Breast epithelium (tissue), 4 donors: ENCODE results near the gene LRIT3. TPM values are rescaled to one million over a fixed set of nuclear protein-coding genes. Genes with fewer than 3 reads are reported as not detected.
A peak's percentile ranks its signal among the peaks of the same experiment; 100 is the strongest.

ENCODE experiments used
- DNase-seq, 2 donors: peaks; one replicate each; pipeline ENCODE4 v3.0.0-alpha.2; 2019; ENCODE audit warnings: low spot score in 2 of 2
- H3K27ac ChIP-seq, 2 donors: fragments of 200-600 bp; sonication (generic) in 1 of 2; one replicate each; pipeline ENCODE4 v1.5.1; 2016 to 2019; ENCODE audit warnings: mild to moderate bottlenecking in 1 of 2
- H3K27me3 ChIP-seq, 2 donors: fragments of 200-600 bp; sonication (generic) in 1 of 2; one replicate each; pipeline versions ENCODE4 v1.5.1 to v1.6.0; 2017 to 2019; ENCODE audit warnings: control low read depth in 1 of 2, mild to moderate bottlenecking in 1 of 2
- H3K36me3 ChIP-seq: fragments of 200-600 bp; one replicate; pipeline ENCODE4 v1.5.1; 2019
- H3K4me1 ChIP-seq, 2 donors: fragments of 200-600 bp; sonication (generic); one replicate each; pipeline ENCODE4 v1.5.1; 2016 to 2019; ENCODE audit warnings: control low read depth in 1 of 2
- H3K4me3 ChIP-seq, 3 donors: fragments of 200-600 bp; sonication (generic); 1 replicate in 2 of 3; 2 replicates in 1 of 3; pipeline ENCODE4 v1.5.1; 2016 to 2019; ENCODE audit warnings: mild to moderate bottlenecking in 3 of 3, moderate library complexity in 2 of 3
- H3K9me3 ChIP-seq, 2 donors: fragments of 200-600 bp; sonication (generic) in 1 of 2; one replicate each; pipeline ENCODE4 v1.5.1; 2016 to 2019; ENCODE audit warnings: control low read depth in 1 of 2
- POLR2A ChIP-seq: fragments of 450-650 bp; IDR thresholded peaks from one replicate; pipeline ENCODE4 v1.6.1; 2016; ENCODE audit warnings: antibody characterized with exemption, mild to moderate bottlenecking, moderate library complexity
- POLR2AphosphoS5 ChIP-seq, 3 donors: sonication (generic); formaldehyde crosslinking; IDR thresholded peaks; one replicate each; pipeline ENCODE4 v1.6.1; 2017; ENCODE audit warnings: antibody characterized with exemption in 3 of 3
- intact Hi-C: fragments of 100-400 bp; cut with DNase I; formaldehyde crosslinking; loops from one replicate; pipeline ENCODE4 v1.15.1; 2023; ENCODE audit warnings: low total_unique reads
- total RNA-seq, 3 donors: library from RNA; depleted of rRNA; stranded (reverse); fragments of >200 nt; gene quantifications; one replicate each; pipeline ENCODE4 v1.1.0, GENCODE V29; 2016
- TF ChIP-seq, protein P1 (sequence below), 3 donors: fragments of 450-650 bp; IDR thresholded peaks; one replicate each; pipeline ENCODE4 v1.5.1; 2016 to 2017; ENCODE audit warnings: antibody characterized with exemption in 3 of 3, mild to moderate bottlenecking in 3 of 3, moderate library complexity in 3 of 3

The LRIT3 gene
- total RNA-seq, 3 donors from 2014 or later: 0.16 to 0.66 (median 0.59) TPM

DNA sequence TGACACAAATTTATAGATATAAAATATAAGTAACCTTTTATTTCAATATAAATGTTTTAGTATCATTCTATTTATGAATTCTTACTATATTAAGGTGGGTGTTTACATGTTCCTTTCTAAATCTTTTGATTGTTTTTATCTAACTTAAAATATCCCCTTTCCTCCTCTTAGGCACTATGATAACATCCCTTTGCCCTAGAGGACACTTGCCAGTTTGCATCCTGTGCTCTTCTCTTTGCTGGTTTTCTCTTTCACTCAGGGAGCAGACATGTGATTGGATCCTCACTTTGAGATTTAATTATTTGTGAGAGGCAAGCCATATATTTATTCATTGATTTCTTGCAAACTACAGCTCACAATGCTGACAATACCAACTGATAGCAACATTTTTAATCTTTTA lies 16.2 kb downstream of the LRIT3 start:
- intact Hi-C loops: no loop called here
- Histone ChIP-seq H3K9me3 (peaks cover 0 to 14% of the 10 kb centered on the region in 2 donors), H3K36me3 (no peaks in the 10 kb centered on the region), H3K27ac (no peak overlapping the region), H3K4me3 (no peak overlapping the region), H3K4me1 (no peaks in the 10 kb centered on the region), H3K27me3 (no peaks in the 10 kb centered on the region)
- TF ChIP-seq POLR2AphosphoS5 (IDR thresholded peaks at IDR 0.05): no peak
- DNase-seq: no peak

DNA sequence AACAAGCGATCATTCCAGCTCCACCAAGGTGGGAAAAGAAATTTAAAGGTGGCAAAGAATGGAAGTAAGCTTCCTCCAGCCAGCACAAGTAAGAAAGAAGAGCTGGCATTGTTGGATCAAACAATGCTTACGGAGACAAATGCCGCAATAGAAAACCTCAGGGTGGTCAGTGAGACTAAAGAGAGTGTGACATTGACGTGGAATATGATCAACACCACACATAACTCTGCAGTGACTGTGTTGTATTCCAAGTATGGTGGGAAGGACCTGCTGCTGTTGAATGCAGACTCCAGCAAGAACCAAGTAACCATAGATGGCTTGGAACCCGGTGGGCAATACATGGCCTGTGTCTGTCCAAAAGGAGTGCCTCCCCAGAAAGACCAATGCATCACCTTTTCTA lies 22.2 kb downstream of the LRIT3 start:
- Histone ChIP-seq H3K27me3 (no peaks in the 10 kb centered on the region), H3K4me3 (no peak overlapping the region), H3K36me3 (no peaks in the 10 kb centered on the region), H3K4me1 (no peaks in the 10 kb centered on the region), H3K9me3 (no peaks in the 10 kb centered on the region), H3K27ac (no peak overlapping the region)
- no peak for DNase-seq
- TF ChIP-seq POLR2A (no peak), POLR2AphosphoS5 (IDR thresholded peaks at IDR 0.05) (no peak)
- TF ChIP-seq, protein P1, sequence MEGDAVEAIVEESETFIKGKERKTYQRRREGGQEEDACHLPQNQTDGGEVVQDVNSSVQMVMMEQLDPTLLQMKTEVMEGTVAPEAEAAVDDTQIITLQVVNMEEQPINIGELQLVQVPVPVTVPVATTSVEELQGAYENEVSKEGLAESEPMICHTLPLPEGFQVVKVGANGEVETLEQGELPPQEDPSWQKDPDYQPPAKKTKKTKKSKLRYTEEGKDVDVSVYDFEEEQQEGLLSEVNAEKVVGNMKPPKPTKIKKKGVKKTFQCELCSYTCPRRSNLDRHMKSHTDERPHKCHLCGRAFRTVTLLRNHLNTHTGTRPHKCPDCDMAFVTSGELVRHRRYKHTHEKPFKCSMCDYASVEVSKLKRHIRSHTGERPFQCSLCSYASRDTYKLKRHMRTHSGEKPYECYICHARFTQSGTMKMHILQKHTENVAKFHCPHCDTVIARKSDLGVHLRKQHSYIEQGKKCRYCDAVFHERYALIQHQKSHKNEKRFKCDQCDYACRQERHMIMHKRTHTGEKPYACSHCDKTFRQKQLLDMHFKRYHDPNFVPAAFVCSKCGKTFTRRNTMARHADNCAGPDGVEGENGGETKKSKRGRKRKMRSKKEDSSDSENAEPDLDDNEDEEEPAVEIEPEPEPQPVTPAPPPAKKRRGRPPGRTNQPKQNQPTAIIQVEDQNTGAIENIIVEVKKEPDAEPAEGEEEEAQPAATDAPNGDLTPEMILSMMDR (IDR thresholded peaks at IDR 0.05): no peak
- intact Hi-C loops: no loop called here

DNA sequence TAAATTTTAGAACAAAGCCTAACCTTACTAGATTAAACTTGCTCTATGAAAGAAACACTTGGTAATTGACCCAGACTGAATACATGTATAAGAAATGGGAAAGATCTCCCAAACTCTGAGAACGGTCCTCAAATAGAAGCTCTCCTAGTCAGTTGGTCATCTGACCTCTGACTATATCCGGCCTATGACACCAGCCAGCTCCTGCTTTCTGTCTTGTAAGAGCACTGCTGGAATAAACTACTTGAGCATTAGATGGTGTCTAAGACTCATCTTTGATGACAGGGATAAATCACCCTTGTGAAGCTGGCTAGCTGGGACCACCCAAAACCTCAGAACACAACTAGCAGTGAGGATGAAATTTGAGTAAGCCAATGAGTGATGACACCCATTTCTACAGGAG lies 24.2 kb downstream of the LRIT3 start:
- intact Hi-C loops: no loop called here
- H3K4me3 ChIP-seq: no peak overlapping the region
- no peaks in the 10 kb centered on the region for H3K4me1 ChIP-seq
- H3K27ac ChIP-seq: no peak overlapping the region
- no peaks in the 10 kb centered on the region for H3K9me3 ChIP-seq
- DNase-seq: no peak
- no peaks in the 10 kb centered on the region for H3K36me3 ChIP-seq
- TF ChIP-seq, protein P1 (IDR thresholded peaks at IDR 0.05): no peak
- TF ChIP-seq POLR2A (no peak), POLR2AphosphoS5 (IDR thresholded peaks at IDR 0.05) (no peak)
- H3K27me3 ChIP-seq: no peaks in the 10 kb centered on the region

DNA sequence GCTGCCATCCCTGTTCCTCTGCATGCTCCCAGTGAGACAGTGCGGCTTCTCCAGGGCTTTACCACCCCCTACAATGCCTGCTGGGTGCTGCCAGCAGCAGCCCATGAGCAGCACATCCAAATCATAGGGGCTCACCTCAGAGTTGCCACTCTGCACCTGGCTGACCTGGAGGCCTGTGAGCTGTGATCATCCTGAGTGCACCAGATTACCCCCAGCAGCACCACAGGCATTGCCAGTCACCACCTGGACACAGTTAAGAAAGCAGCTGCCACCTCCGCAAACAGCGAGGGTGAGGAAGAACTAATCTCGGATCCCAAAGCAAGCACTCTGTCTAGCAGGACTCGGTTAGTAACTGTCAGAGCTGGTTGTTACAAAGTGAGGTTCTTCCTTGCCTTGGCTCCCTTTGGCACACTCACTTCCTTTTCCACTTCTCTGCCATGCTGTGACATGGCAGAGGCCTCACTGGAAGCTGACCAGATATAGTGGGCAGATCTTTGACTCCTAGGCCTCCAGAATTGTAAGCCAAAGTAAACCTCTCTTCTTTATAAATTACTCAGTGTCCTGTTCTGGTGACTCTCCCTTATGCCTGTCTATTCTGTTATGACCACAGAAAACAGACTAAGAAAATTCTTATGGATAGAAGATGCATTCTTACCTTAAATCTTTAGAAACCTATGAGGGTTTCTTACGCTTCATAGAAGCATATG lies 25.2 kb downstream of the LRIT3 start:
- TF ChIP-seq POLR2AphosphoS5 (IDR thresholded peaks at IDR 0.05): no peak
- TF ChIP-seq, protein P1 (IDR thresholded peaks at IDR 0.05): no peak
- no peak for TF ChIP-seq POLR2A
- Histone ChIP-seq H3K27me3 (no peaks in the 10 kb centered on the region), H3K4me1 (no peaks in the 10 kb centered on the region), H3K27ac (no peak overlapping the region), H3K36me3 (no peaks in the 10 kb centered on the region), H3K4me3 (no peak overlapping the region), H3K9me3 (no peaks in the 10 kb centered on the region)
- intact Hi-C loops: no loop called here
- DNase-seq: no peak

DNA sequence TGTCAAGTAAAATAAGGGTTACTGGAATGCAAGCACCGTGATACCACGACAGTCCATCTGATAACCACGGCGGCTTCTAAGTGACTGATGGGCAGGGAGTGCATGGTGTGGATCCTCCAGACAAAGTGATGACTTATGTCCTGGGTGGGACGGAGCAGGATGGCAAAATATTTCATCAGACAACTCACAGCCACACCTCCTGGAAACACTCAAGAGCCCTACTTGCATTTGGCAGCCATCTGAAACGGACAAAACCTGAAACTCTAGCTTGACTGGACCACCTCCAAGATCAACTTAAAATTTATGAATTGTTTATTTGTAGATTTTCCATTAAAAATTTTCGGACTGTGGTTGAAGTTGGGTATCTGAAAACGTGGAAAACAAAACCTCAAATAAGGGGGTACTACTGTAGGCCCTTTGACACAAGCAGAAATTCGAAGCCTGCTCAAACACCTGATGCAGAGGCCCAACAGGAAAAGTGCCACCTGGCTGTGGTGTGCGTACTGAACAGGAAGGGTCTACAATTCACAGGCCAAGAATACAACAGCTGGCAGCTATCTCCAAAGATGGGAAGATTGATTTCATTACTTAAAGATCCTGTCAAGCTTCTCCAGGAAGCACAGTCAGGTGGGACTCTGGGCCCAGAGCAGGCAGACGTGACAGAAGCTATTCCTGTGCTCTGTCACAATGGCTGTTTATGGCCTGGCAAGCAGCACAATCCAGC lies 26.0 kb downstream of the LRIT3 start:
- TF ChIP-seq POLR2AphosphoS5 (IDR thresholded peaks at IDR 0.05): no peak
- TF ChIP-seq POLR2A: no peak
- TF ChIP-seq, protein P1 (IDR thresholded peaks at IDR 0.05): no peak
- no peaks in the 10 kb centered on the region for H3K27me3 ChIP-seq
- H3K27ac ChIP-seq: peak overlapping the region in 1 of 2 donors; percentile 38
- no peaks in the 10 kb centered on the region for H3K36me3 ChIP-seq
- intact Hi-C loops: no loop called here
- no peak overlapping the region for H3K4me3 ChIP-seq
- no peaks in the 10 kb centered on the region for H3K9me3 ChIP-seq
- no peaks in the 10 kb centered on the region for H3K4me1 ChIP-seq
- DNase-seq: no peak
